Glutamatergic neuron (in vitro differentiated cells): Measurements from ENCODE around the gene DEFB114. TPM values are rescaled to one million over a fixed set of nuclear protein-coding genes. Genes with fewer than 3 reads are reported as not detected.

Experiments
- DNase-seq: peaks from one replicate; pipeline ENCODE4 v3.0.0; 2022
- H3K27ac Mint-ChIP-seq: one replicate; pipeline ENCODE4 v1.8.0; 2020; ENCODE audit warnings: mild to moderate bottlenecking, mixed read lengths, inconsistent platforms; ENCODE audit not compliant: unreplicated experiment
- H3K27me3 Mint-ChIP-seq: one replicate; pipeline ENCODE4 v1.8.0; 2020; ENCODE audit warnings: mild to moderate bottlenecking, moderate library complexity, mixed read lengths, inconsistent platforms; ENCODE audit not compliant: unreplicated experiment
- H3K36me3 Mint-ChIP-seq: one replicate; pipeline ENCODE4 v1.8.0; 2020; ENCODE audit warnings: mild to moderate bottlenecking, mixed read lengths, inconsistent platforms; ENCODE audit not compliant: unreplicated experiment
- H3K4me1 Mint-ChIP-seq: one replicate; pipeline ENCODE4 v1.8.0; 2020; ENCODE audit warnings: mild to moderate bottlenecking, low read depth, mixed read lengths, inconsistent platforms; ENCODE audit not compliant: unreplicated experiment
- H3K4me3 Mint-ChIP-seq: one replicate; pipeline ENCODE4 v1.8.0; 2020; ENCODE audit warnings: mild to moderate bottlenecking, mixed read lengths, inconsistent platforms; ENCODE audit not compliant: unreplicated experiment
- H3K9me3 Mint-ChIP-seq: one replicate; pipeline ENCODE4 v1.8.0; 2020; ENCODE audit warnings: mild to moderate bottlenecking, moderate library complexity, mixed read lengths, inconsistent platforms; ENCODE audit not compliant: unreplicated experiment
- CTCF ChIP-seq: fragments of 200-600 bp; sonication (generic); IDR thresholded peaks from one replicate; pipeline ENCODE4 v1.5.0; 2021; ENCODE audit not compliant: partially characterized antibody, unreplicated experiment
- total RNA-seq: library from RNA; stranded (reverse); fragmentation: NEBNext Ultra II Directional; extraction: Animal tissue kit (Norgen Biotek cat#: 25700); gene quantifications from one replicate; pipeline ENCODE4 v1.2.1, GENCODE V29; 2021; ENCODE audit not compliant: unreplicated experiment

The DEFB114 gene
- total RNA-seq, 1 donor from 2014 or later: not detected

GRCh38 chr6:49978332-49979226 lies 14.6 kb upstream of the DEFB114 start:
- no peak for TF ChIP-seq CTCF
- no peaks in the 10 kb centered on the region for H3K9me3 Mint-ChIP-seq
- DNase-seq: no peak
- H3K36me3 Mint-ChIP-seq: no peaks in the 10 kb centered on the region
- H3K4me1 Mint-ChIP-seq: peaks cover 7% of the 10 kb centered on the region
- H3K27ac Mint-ChIP-seq: no peak overlapping the region
- no peak overlapping the region for H3K4me3 Mint-ChIP-seq
- no peaks in the 10 kb centered on the region for H3K27me3 Mint-ChIP-seq

- H3K27ac Mint-ChIP-seq: no peak within 1 kb of the TSS
These were observed 5.6 kb upstream of the DEFB114 start, which contains the start of gene DEFB113 for GRCh38 chr6:49969605-49970004. Gene DEFB113 (minus strand): TSS chr6:49969625. CDS start chr6:49969625, 0 bp downstream.

GRCh38 chr6:49966823-49967222 lies 2.9 kb upstream of the DEFB114 start:
- H3K27ac Mint-ChIP-seq: no peak overlapping the region
- H3K4me3 Mint-ChIP-seq: no peak overlapping the region
- H3K9me3 Mint-ChIP-seq: no peaks in the 10 kb centered on the region
- H3K36me3 Mint-ChIP-seq: no peaks in the 10 kb centered on the region
- H3K4me1 Mint-ChIP-seq: no peaks in the 10 kb centered on the region
- DNase-seq: no peak
- TF ChIP-seq CTCF: no peak
- H3K27me3 Mint-ChIP-seq: no peaks in the 10 kb centered on the region

More at GRCh38 chr6:49969605-49970004, 5.6 kb upstream of the DEFB114 start, which contains the start of gene DEFB113:
- Mint-ChIP-seq H3K4me3 (no peak within 1 kb of the TSS), H3K36me3 (no peaks in the 10 kb centered on the region), H3K27me3 (no peaks in the 10 kb centered on the region), H3K4me1 (no peaks in the 10 kb centered on the region), H3K9me3 (no peaks in the 10 kb centered on the region)
- TF ChIP-seq CTCF: no peak
- DNase-seq: no peak

- no peak for DNase-seq
- Mint-ChIP-seq H3K27me3 (no peaks in the 10 kb centered on the region), H3K4me3 (no peak overlapping the region), H3K9me3 (no peaks in the 10 kb centered on the region), H3K36me3 (no peaks in the 10 kb centered on the region), H3K4me1 (no peaks in the 10 kb centered on the region), H3K27ac (no peak overlapping the region)
- no peak for TF ChIP-seq CTCF
These were observed 2.4 kb upstream of the DEFB114 start for GRCh38 chr6:49966334-49966733.

- no peaks in the 10 kb centered on the region for H3K36me3 Mint-ChIP-seq
- TF ChIP-seq CTCF: no peak
- no peaks in the 10 kb centered on the region for H3K4me1 Mint-ChIP-seq
- no peak overlapping the region for H3K27ac Mint-ChIP-seq
- no peaks in the 10 kb centered on the region for H3K27me3 Mint-ChIP-seq
- DNase-seq: no peak
- H3K9me3 Mint-ChIP-seq: no peaks in the 10 kb centered on the region
- no peak overlapping the region for H3K4me3 Mint-ChIP-seq
These were observed 5.8 kb downstream of the DEFB114 start for GRCh38 chr6:49958180-49958579.
